Bone marrow (tissue), 2 donors: Measurements from ENCODE around the gene SHISAL2A.

Experiments
- DNase-seq, 2 donors: peaks; one replicate each; lab custom pipeline; 2025; lab: John Stamatoyannopoulos, UW

The SHISAL2A gene

DNA sequence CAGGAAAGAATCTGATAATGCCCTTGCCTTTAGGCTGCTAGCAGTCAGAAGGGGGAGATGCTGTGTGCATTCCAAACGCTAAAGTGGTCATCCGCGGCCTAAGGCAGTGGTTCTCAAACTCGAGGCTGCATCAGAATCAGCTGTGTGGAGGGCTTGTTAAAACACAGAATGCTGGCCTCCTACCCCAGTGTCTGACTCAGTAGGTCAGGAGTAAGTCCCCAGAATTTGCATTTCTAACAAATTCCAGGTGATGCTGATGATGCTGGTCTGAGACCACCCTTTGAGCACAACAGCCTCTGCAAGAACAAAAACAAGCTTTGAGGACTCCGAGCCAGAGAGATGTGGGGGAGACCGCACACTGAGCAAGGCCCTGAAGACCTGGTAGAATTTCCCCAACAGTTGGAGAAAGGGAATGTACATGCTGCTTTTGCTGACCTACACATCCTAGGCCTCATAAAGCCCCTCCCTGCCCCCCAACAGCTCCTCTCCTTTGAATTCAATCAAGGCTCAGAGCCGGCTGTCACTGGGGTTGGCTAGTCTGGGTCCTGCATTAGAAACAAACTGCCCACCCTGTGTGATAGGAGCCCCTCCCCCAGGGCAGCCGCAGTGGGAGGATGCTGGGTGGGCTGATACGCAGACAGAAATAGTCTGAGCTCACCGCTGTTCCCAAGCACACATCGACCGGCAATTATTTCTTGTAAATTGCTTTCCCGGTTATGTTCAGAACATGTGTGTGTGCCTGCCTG is 27.1 kb downstream of the SHISAL2A start:
- no peak for DNase-seq

DNA sequence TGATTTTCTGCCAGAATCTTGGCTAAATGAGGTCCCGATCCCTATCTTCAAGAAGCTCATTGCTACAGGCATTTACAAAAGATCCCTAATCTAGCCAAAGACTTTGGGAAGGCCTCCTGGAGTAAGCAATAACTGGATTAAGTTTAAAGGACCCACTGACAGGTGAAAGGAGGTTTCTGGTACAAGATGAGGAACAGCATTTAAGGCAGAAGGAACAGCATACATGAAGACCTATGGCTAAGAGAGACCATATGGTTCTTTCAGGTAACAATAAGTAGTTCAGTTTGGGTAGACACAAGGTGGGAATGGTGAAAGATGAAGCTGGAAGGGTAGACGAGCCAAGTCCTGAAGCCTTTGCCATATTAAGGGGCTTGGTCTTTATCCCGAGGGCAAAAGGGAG is 27.8 kb downstream of the SHISAL2A start:
- no peak for DNase-seq

- DNase-seq: no peak
Observed at GRCh38 chr1:52662645-52663313, 29.8 kb downstream of the SHISAL2A start.

DNA sequence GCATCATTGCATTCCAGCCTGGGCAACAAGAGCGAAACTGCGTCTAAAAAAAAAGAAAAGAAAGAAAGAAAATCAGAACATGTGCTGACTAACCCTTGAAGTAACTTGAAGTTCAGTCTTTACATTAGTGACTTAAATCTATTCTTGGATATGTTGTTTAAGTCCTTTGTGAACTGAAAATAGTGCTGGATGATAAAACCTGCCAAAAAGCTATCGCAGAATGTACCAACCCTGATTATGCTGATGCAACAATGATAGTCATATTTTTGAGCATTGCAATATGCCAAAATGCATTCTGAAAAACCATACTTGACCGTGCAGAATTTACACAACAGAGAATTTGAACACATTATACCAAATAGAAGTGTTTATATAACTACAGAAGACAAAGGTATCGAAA is 30.7 kb downstream of the SHISAL2A start:
- DNase-seq: no peak

GRCh38 chr1:52665006-52665941 is 32.3 kb downstream of the SHISAL2A start:
- DNase-seq: no peak

DNA sequence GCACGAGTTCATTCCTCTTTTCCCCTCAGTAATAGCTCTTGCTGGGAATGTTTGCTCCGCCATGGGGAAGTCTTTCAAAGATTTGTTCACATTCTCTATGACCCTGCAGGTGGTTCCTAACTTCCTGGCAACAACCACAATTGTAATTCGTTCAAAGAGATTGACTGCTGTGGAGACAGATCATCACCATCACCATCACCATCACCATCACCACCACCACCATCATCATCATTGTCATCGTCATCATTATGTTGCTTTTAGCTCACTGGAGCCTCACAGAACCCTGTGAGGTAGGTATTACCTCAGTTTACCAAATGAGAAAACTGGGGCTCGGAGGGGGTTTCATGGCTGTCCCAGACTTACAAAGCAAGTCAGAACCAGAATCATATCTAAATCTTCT is 34.3 kb downstream of the SHISAL2A start:
- DNase-seq: no peak

GRCh38 chr1:52667984-52668383 is 35.0 kb downstream of the SHISAL2A start:
- no peak for DNase-seq

- no peak for DNase-seq
Observed at GRCh38 chr1:52668711-52669110, 35.7 kb downstream of the SHISAL2A start.

GRCh38 chr1:52669696-52670095 is 36.7 kb downstream of the SHISAL2A start:
- no peak for DNase-seq

GRCh38 chr1:52670604-52671003 is 37.6 kb downstream of the SHISAL2A start:
- no peak for DNase-seq

GRCh38 chr1:52672946-52673345 is 40.0 kb downstream of the SHISAL2A start:
- no peak for DNase-seq

DNA sequence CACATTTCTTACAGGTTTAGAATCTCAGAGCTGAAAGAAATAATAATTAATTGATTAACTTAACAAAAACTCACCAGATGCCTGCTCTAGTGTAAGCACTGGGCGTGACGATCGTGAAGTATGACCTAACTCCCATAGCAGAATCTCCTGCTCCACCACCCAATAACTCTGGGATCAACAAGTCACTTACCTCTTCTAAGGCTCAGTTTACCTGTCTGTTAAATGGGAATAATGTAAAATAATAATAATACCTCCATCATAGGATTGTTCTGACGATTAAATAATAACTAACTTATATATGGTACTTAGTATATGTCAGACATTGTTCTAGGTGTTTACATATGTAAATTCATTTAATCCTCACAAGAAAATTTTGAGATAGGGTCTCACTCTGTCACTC is 40.5 kb downstream of the SHISAL2A start:
- no peak for DNase-seq

GRCh38 chr1:52674497-52675384 is 41.8 kb downstream of the SHISAL2A start:
- DNase-seq: no peak

GRCh38 chr1:52676249-52676903 is 43.4 kb downstream of the SHISAL2A start:
- DNase-seq: no peak

DNA sequence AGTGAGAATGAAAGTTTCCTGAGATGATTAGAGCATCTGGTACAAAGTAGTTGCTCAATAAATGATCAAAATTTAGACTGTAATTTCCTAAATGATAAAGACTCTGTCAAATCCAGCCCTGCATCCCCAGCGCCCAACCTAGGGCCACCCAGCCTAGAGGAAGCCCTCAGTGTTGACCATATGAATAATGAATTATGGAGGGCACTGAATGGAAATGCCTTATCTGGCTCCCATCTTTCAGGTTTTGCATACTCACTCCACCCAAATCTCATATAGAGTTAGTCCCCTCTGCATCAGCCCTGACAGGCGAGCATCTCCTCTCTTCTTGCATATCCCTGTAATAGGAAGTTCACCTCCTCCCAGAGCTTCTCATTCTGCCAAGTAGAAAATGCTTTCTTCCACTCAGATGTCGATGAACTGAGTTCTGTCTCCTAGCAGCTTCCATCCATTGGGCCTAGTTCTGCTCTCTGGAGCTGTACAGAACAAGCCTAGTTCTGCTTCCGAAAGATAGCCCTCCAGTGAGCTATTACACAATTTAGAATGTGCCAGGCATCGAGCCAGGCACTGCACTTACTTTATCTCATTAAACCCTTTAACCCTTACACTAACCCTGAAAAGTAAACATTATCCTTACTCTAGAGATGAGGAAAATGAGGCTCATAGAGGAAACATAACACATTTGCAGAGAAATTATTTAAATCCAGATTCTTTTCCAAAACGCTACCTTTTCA is 44.3 kb downstream of the SHISAL2A start:
- DNase-seq: no peak

GRCh38 chr1:52679048-52679447 is 46.1 kb downstream of the SHISAL2A start:
- DNase-seq: no peak

GRCh38 chr1:52679498-52679897 is 46.5 kb downstream of the SHISAL2A start:
- no peak for DNase-seq

- DNase-seq: no peak
Observed at GRCh38 chr1:52680353-52680752, 47.4 kb downstream of the SHISAL2A start.

DNA sequence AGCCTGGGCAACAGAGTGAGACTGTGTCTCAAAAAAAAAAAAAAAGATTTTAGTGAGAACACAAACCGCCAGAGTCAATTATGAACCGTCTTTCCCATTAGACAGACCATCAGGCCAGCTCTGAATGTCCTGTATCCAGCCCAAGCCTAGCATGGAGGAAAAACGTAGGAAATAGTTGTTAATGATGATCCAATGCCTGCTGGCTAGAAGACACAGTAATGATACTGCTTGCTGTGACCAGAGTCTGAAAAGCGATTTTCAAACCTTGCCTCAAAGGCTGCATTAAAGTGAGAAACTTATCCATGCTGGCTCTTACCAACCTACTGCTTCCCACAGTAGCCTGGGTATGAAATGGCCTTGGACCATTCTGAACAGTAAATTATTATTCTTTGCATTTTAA is 48.2 kb downstream of the SHISAL2A start:
- DNase-seq: no peak

DNA sequence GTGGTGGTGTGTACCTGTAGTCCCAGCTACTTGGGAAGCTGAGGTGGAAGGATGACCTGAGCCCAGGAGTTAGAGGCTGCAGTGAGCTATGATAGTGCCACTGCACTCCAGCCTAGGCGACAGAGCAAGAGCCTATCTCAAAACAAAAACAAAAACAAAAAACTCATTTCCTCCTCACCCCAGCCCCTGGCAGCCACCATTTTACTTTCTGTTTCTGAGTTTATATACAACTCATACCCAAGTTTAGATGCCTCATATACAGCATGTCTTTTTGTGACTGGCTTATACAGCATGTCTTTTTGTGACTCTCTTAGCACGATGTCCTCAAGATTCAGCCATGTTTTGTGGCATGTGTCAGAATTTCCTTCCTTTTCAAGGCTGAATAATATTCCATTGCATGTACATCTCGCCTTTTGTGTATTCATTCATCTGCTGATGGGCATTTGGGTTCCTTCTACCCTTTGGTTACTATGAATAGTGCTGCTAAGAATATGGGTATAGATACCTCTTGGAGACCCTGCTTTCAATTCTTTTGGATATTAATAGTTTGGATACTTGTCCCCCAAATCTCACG is 50.5 kb downstream of the SHISAL2A start:
- DNase-seq: no peak
